HG03025 (cell line): ENCODE measurements around the gene TANK.

Source experiments
- ATAC-seq: cut with Tn5 transposase; IDR thresholded peaks from one replicate; pipeline ENCODE4 v1.9.1; 2021; ENCODE audit warnings: mild to moderate bottlenecking, moderate library complexity; ENCODE audit not compliant: unreplicated experiment, low FRiP score

Gene TANK, protein sequence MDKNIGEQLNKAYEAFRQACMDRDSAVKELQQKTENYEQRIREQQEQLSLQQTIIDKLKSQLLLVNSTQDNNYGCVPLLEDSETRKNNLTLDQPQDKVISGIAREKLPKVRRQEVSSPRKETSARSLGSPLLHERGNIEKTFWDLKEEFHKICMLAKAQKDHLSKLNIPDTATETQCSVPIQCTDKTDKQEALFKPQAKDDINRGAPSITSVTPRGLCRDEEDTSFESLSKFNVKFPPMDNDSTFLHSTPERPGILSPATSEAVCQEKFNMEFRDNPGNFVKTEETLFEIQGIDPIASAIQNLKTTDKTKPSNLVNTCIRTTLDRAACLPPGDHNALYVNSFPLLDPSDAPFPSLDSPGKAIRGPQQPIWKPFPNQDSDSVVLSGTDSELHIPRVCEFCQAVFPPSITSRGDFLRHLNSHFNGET

GRCh38 chr2:161160226-161161073 is at the start of gene TANK:
TANK (plus strand) TSS chr2:161160428; CDS start chr2:161179663, 19,235 bp downstream.
- ATAC-seq, result peak; percentile 88

- ATAC-seq, result no peak
Measured at GRCh38 chr2:161111531-161111930, 48.7 kb upstream of the TANK start.

DNA sequence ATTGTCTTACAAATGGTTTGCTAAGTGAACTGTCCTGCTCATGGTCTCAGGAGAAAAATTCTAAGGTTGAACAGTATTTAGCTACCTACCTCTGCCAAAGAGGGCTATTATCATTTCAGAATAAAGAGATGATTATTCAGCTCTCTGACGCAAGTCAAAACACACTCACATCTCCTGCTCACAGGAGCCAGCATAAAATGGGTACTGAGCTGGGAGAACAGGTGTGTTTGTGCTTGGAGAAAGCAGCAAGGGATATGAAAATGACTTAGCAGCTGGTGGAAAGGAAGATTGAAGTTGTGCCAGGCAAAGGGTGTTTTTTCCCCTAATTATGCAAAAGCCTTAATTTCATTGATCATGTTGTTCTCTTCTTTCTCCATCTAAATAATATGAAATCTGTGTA is 47.3 kb upstream of the TANK start:
- no peak for ATAC-seq

GRCh38 chr2:161113693-161114575 is 46.3 kb upstream of the TANK start:
- ATAC-seq, result no peak

- ATAC-seq, result no peak
Measured at GRCh38 chr2:161115205-161115604, 45.0 kb upstream of the TANK start.

DNA sequence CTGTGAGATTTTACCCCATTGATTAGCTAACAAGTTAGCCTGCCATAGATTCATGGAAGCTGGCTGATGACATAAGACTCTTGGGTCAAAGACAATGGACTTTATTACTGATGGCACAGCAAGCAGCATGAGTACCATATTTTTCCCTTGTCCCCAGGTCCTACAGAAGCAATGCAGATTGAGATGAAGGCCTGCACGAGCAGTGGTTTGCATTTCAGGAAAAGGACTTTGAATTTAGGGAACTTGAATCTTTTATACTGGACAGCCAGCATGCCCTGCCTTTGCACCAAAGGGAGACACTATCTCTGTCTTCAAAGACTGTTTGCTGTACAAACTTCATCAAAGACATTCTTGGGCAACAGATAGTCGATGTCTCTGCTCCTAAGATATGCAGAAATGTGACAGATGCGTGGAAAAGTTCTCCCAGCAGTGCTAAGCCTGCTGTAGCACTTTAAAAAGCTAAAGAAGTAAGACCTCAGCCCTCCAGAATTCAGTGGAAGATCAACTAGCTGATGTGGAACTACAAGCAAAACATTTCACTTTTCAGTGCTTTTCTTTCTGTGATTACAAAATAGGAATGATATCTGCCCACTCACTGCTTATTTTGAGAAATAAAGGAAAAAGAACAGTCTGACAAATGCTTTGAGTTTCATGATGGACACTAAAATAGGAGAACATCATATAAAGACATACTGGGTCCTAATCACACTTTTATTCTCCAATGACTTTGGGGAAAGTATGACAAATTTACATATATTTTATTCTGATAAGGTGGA is 44.4 kb upstream of the TANK start:
- ATAC-seq, result no peak

GRCh38 chr2:161116509-161116908 is 43.7 kb upstream of the TANK start:
- no peak for ATAC-seq

DNA sequence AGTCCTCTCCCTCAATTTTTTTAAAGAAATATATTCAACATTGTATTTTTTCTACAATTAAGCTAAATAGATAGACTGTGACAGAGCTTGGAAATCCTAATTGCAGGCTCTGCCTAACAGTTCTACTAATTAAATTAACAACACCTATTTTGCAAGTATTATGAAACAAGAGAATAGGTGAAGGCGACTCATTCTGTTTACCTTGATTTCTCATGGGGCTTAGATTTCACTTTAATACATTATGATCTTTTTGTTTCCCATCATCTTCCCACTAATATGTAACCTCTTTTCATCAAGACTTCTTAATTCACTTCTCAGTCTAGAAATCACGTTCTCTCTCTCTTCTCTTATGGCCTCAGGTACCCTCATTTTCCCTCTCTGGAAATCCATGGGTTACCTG is 42.7 kb upstream of the TANK start:
- ATAC-seq, result no peak

GRCh38 chr2:161118722-161119121 is 41.5 kb upstream of the TANK start:
- no peak for ATAC-seq

GRCh38 chr2:161119483-161119882 is 40.7 kb upstream of the TANK start:
- no peak for ATAC-seq

GRCh38 chr2:161120775-161121174 is 39.5 kb upstream of the TANK start:
- no peak for ATAC-seq

DNA sequence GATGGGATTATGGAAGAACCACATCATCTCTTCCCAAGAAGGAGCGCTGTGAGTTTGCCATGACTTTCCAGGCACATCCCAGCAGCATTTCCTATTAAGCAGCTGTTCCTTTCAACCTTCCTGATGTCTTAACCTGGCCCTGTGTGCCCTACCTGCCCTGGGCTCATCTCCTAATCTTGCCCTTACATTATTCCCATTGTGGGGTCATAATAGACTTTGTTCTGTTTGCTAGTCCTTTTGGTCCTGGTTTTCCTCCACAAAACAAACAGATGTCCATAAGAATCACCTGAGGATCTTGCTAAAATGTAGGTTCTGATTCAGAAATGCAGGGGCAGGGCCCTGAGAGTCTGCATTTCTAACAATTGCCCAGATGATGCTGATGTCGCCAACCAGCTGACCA is 38.6 kb upstream of the TANK start:
- ATAC-seq, result no peak

DNA sequence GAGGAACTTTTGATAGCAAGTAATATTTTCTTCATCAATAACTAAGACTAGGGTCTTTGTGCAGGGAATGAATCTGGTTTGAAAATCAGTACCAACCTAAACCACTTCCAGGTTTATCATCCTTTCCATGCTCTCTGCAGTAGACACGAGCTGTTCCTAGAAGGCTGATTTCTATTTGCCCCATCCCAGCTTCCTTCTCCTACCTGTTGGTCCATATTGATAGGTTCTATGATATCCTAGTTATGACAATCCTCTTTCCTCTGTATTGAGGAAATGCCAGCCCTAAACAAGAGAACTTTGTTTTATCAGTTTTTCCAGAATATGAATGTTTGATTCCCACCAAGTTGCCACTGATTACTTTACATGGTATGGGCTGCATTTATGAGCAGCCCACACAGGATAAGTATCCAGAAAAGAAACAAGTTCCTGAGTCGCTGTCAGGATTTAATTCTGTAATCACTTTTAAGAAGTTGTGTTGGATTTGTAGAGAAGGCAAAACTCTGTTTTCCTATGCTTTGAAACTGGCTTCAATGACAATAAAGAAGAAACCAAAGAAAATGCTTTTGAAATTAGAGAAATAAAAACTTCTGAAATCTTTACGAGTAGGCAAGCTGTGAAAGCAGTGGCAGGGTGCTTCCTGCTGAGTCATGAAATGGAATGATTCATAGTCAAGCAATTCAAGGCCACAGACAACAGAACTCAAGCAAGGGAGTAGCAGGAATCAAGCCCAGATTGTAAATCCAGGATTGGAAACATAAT is 37.3 kb upstream of the TANK start:
- no peak for ATAC-seq

GRCh38 chr2:161123531-161124030 is 36.6 kb upstream of the TANK start:
- no peak for ATAC-seq

DNA sequence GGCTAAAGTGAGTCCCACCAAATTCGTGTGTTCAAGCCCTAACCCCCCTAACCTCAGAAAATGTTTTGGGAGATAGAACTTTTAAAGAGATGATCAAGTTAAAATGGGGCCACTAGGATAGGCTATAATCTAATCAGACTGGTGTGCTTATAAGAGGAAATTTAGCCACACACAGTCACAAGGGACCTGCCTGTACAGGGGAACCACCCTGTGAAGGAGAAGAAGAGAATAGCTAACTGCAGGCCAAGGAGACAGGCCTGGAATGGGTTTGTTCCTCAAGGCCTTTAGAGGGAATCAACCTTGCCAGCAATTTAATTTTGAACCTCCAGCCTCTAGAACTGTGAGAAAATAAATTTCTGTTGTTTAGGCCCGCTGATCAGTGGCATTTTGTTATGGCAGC is 36.0 kb upstream of the TANK start:
- no peak for ATAC-seq

DNA sequence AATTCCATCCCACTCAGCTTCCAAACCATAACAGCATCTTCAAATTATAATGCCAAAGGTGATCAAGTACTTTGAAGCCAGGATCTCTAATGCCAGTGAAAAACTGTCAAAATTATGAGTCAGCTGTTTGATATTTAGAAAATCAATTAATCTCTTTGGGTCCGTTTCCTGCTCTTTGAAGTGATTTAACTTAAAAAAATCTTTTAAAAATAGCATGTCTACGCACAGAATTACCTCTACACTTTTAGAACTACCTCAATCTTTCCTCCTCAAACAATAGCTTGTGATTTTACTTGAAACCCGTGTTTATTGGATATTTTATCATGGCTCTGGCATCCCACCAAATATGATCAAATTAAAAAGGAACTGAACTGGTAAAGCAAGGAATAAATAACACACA is 31.3 kb upstream of the TANK start:
- ATAC-seq, result no peak

GRCh38 chr2:161130354-161130753 is 29.9 kb upstream of the TANK start:
- ATAC-seq, result no peak

DNA sequence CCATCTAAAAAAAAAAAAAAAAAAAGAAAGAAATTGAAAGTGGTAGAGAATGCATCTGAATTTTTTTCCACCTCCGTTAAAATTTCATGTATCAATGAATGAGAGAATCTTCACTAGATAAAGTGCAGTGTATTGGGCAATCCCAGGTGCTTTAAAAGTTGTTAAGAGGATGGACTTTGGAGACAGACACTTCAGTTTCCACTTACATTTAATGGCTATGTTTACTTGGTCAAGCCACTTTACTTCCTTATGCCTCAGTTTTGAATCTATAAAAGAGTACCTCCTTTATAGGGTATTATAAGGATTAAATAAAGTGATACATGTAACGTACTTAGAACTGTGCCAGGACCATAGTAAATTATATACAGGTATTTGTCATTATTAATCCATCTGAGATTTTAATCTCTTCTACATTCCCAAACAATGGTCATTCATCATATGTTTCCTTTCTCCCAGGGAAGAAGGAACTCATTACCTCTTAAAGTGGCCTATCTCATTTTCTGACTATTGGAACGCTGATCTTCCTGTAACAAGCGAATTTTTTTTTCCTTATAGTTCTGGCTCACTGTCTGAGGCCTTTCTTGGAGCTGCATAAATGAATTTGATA is 29.1 kb upstream of the TANK start:
- ATAC-seq, result no peak

- no peak for ATAC-seq
Measured at GRCh38 chr2:161131804-161132203, 28.4 kb upstream of the TANK start.
